H54 (cell line): ENCODE measurements around the gene HDGFL1.

Source experiments
- DNase-seq: peaks from one replicate; pipeline ENCODE4 v3.0.0; 2011; ENCODE audit warnings: low spot score, mixed read lengths; ENCODE audit not compliant: insufficient read length
- FAIRE-seq: peaks from 3 replicates; lab custom pipeline; 2011; peaks lifted over from hg19 to GRCh38; lab: Jason Lieb, UNC
- POLR2A ChIP-seq: IDR thresholded peaks from 2 replicates; pipeline ENCODE4 v1.6.1; 2011; ENCODE audit warnings: low read depth, mild to moderate bottlenecking, low read length

HDGFL1 gene

DNA sequence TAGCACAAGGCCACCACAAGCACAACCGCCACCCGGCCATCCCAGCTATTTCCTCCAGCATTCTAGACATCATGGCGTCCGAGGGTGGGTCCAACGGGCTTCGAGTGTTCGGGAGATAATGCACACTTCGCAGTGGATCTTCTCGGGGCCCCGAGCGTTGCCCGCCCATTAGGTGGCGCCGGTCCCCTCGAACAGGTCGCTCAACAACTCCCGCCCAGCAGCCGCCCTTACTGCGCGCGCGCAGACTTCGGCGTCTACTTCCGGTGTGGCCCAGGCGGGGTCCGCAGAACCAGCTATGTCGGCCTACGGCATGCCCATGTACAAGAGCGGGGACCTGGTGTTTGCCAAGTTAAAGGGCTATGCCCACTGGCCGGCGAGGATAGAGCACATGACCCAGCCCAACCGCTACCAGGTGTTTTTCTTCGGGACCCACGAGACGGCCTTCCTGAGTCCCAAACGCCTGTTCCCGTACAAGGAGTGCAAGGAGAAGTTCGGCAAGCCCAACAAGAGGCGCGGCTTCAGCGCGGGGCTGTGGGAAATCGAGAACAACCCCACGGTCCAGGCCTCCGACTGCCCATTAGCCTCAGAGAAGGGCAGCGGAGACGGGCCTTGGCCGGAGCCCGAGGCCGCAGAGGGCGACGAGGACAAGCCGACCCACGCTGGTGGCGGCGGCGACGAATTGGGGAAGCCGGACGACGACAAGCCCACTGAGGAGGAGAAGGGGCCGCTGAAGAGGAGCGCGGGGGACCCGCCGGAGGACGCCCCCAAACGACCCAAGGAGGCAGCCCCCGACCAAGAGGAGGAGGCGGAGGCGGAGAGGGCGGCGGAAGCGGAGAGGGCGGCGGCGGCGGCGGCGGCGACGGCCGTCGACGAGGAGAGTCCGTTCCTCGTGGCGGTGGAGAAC is at the start of gene HDGFL1:
Gene HDGFL1, plus strand, starts transcription at position 286 of the 904 bp plus-strand sequence. Its CDS starts 10 bp downstream, at position 296.
- DNase-seq (no peak), FAIRE-seq (no peak)
- no peak for TF ChIP-seq POLR2A

DNA sequence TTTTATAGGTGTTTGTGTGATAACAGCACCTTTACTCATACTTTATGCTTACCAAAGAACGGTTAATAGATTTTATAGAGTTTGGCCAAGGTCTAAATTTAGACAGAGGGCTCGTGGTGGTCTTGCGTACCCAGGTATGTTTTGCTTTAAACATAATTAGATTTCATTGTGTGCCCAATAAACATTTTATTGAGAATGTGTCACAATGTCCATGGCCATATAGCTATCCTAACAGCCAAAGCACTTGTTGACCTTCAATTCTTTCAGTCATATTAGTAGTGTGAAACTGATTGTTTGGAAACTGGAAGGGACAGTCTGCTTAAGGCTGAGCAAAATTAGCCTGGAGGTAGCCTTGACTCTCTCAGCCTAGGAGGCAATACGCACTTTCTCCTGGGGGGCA is 48.3 kb upstream of the HDGFL1 start:
- no peak for DNase-seq
- no peak for FAIRE-seq
- no peak for TF ChIP-seq POLR2A

GRCh38 chr6:22526736-22527135 is 42.6 kb upstream of the HDGFL1 start:
- no peak for FAIRE-seq

GRCh38 chr6:22529866-22530265 is 39.5 kb upstream of the HDGFL1 start:
- no peak for TF ChIP-seq POLR2A
- no peak for FAIRE-seq
- DNase-seq, result no peak

More at GRCh38 chr6:22526736-22527135, 42.6 kb upstream of the HDGFL1 start:
- DNase-seq, result no peak
- no peak for TF ChIP-seq POLR2A

- FAIRE-seq (no peak), DNase-seq (no peak)
- no peak for TF ChIP-seq POLR2A
Measured at GRCh38 chr6:22530506-22530905, 38.9 kb upstream of the HDGFL1 start.

- no peak for TF ChIP-seq POLR2A
- DNase-seq (no peak), FAIRE-seq (no peak)
Measured at GRCh38 chr6:22536122-22536521, 33.2 kb upstream of the HDGFL1 start.

DNA sequence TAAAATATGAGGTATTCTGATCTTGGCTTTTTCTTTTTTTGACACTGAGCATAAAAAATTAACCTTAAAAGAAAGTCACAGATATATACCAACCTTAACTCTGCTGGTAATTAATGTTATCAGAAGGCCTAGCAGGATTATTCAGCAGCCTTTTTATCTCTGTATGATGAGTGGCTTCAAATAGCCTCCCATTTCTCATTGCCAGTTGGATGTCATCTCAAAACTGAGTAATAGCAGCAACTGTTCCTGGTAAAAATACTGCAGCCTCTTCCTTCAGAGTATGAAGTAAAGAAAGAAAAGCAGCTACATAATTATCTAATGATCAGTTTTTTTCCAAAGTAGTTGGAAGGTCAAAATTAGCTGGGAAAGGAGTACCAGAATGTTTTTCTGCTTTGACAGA is 24.9 kb upstream of the HDGFL1 start:
- FAIRE-seq (no peak), DNase-seq (no peak)
- no peak for TF ChIP-seq POLR2A

DNA sequence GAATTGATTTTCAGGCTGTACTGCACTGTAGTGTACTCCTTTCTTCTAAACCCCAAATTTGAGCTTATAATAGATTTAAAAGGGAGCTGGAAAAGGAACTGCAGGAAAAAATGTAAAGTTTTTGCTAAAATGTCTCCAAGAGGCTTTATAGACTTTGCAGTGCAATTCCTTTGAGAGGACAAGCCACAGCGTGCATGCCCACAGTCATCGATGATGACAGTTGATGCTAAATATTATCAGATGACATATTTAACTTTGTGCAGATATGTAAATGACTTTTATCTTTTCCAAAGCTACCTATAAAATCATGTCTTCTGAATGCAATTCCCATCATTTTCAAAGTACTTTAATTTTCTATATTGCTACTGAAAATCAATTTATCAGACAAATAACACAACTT is 24.3 kb upstream of the HDGFL1 start:
- no peak for TF ChIP-seq POLR2A
- DNase-seq, result no peak
- FAIRE-seq, result no peak

- DNase-seq (no peak), FAIRE-seq (no peak)
- TF ChIP-seq POLR2A, result no peak
Measured at GRCh38 chr6:22546236-22546635, 23.1 kb upstream of the HDGFL1 start.

GRCh38 chr6:22550971-22551670 is 18.2 kb upstream of the HDGFL1 start:
- DNase-seq (no peak), FAIRE-seq (no peak)
- TF ChIP-seq POLR2A, result no peak

- FAIRE-seq (no peak), DNase-seq (no peak)
- TF ChIP-seq POLR2A, result no peak
Measured at GRCh38 chr6:22556266-22556665, 13.1 kb upstream of the HDGFL1 start.

DNA sequence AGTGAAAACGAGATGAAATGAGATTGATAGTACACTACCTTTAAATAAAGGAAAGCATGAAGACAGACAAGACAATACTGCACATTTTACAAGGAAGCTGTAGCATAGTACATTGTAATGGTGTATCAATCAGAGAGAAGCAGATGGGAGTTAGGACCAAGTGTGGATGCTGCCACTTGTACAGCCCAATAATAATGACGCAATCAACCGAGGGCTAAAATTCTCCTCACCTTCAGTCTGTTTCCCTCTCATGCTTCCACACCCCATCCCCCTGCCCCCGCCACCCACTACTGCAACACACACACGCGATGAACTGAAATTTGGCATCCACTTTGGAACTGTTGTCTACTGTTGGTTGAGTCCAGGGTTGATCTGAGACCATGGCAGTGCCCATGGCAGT is 12.4 kb upstream of the HDGFL1 start:
- DNase-seq (no peak), FAIRE-seq (no peak)
- TF ChIP-seq POLR2A, result no peak

- no peak for TF ChIP-seq POLR2A
- no peak for DNase-seq
- no peak for FAIRE-seq
Measured at GRCh38 chr6:22558288-22558882, 11.0 kb upstream of the HDGFL1 start.

GRCh38 chr6:22568854-22569253 is 512 bp upstream of the HDGFL1 start:
- DNase-seq (no peak), FAIRE-seq (no peak)
- TF ChIP-seq POLR2A, result no peak
